Pons (tissue), 1 donor: ENCODE data around the gene AK1.

Experiments used
- DNase-seq: peaks from one replicate; pipeline ENCODE4 v3.0.0-alpha.2; 2016; ENCODE audit warnings: low spot score

Gene AK1

GRCh38 chr9:127867356-127868277 lies 9.9 kb downstream of the AK1 start:
- no peak for DNase-seq

GRCh38 chr9:127866535-127866934 lies 10.9 kb downstream of the AK1 start:
- DNase-seq: no peak

- DNase-seq: no peak
These were observed 11.6 kb downstream of the AK1 start for GRCh38 chr9:127865645-127866464.

DNA sequence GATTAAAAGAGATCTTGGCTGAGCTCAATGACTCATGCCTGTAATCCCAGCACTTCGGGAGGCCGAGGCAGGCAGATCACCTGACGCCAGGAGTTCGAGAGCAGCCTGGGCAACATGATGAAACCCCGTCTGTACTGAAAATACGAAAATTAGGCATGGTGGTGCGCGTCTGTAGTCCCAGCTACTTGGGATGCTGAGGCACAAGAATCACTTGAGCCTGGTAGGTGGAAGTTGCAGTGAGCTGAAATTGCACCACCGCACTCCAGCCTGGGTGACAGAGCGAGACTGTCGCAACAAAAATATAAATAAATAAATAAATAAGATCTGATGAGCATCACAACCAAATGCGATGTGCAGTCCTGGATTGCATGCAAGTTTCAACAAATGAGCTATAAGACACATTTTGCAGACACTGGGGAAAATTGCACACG lies 14.3 kb downstream of the AK1 start:
- DNase-seq: no peak

DNA sequence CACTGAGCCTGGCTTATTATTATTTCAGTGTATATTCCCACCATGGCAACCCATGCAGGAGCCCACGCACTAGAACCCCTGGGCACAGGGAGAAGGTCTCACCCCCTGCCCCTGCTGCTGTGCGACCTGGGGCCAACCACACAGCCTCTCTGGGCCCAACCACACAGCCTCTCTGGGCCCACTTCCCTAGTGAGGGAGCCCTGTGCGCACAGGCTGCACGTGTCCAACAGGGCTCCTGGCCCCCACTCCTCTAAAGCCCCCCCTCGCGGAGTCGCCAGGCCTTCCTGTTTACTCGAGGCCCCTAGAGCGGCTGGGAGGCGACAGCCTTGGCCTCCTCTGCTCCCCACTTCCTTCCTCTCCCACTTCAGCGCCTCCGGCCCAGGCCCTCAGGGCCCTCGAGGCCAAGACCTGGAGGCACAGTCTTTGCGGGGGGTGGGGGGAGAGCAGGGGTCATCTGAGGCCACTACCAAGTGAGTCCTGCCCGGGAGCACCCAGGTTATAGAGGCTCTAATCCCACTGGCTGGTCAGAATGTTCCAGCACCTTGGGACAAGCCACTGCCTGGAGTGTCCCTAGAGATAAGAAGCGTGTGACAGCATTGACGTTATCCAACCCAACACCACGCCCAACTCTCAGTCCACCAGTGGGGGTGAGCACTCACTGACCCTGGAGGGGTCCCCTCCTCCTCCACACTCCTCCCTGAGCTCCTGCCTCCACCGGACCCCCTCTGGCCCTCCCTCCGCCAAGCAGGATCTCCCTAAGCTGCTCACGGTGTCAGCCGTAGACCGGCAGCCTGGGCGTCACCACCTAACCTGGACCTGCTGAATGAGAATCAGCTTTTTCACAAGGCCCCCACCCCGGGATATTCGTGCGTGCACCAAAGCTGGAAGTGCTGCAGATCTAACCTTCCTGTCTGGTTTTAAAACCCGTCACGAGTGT lies 15.1 kb downstream of the AK1 start:
- peak; percentile 72 for DNase-seq

DNA sequence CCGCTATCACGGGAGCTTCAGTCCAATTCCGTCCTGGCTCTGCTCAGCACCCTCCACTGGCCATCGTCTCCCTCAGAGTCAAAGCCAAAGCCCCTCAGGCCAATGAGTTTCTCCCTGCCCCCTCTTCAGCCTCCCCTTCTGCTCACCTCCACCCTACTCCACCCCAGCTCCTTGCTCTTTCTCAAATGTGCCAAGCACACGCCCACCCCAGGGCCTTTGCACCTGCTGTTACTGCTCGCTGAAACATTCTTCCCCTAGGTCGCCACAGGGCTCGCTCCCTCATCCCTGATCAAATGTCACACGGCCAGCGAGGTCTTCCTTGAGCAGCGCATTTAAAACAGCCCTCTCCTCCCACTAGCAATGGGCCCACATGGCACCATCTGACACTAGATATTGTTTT lies 16.7 kb downstream of the AK1 start:
- DNase-seq: no peak

DNA sequence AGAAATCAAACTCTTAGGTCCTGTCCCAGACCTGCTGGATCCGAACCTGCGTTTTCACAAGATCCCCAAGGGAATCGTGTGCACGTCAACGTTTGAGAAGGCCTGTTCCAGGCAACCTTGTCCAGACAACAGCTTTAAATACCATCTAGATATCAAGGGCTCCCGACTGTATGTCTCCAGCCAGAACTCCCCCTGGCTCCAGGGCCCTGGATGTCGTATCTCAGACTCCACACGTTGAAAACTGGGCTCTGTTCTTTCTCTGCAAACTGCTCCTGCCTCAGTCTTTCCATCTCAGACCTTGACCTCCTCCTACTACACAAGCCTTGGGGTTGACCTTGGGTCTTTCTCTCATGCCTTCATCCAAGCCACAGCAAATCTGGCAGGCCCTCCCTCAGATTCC lies 17.2 kb downstream of the AK1 start:
- DNase-seq: no peak

DNA sequence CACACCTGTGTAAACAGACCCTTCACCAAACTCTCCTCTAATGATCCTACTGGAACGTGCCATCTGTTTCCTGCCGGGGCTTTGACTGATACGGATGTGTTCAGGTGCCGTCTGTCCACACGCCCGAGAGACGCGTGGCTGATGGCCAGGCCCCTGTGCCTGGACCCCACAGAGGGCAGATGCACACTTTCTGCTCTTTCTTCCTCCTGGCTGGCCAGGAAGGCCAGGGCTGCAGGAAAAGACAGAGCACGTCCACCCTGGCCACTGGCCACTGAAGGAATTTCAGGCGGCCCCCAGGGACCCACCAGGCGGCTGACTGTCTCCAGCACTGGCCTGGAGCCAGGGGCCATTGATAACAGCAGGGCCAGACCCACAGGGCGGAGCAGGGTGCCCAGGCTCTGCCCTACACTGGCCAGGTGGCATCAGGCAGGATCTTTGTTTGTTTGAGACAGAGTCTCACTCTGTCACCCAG lies 19.4 kb downstream of the AK1 start:
- no peak for DNase-seq

DNA sequence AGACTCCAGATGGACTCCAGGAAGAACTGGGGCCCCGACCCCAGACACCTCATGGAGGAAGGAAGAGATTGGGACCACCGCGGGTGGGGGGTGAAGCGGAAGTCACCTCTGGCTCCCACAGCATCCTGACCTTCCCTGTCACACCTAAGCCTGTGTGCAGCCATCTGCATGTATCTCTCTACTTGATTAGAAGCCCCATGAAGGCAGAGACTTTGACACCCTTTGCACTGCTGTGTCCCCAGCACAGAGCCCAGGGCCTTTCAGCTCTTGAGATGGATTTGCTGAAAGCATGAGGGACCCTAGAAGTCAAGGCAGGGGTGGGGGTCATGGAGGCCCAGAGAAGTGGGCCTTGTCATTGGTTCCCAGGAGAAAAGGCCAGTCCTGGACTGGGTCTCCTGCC lies 20.2 kb downstream of the AK1 start:
- no peak for DNase-seq

DNA sequence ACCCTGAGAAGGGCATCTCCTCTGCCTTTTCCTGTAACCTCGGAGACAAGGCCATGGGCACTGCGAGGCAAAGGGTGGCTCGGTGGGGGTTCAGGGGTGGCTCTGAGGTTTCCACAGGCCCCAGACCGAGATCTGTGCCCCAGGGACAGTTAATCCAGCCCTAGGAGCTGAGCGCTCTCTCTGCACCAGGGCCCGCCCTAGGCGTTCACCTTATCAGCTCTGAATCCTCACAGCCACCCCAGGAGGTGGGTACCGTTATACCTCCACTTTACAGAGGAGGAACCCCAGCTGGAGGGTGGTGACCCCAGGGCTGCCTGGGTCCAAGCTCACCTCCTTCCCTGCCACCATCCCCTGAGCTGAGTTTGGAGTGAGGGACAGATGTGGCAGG lies 20.8 kb downstream of the AK1 start:
- no peak for DNase-seq

- no peak for DNase-seq
These were observed 21.3 kb downstream of the AK1 start for GRCh38 chr9:127856094-127856728.

DNA sequence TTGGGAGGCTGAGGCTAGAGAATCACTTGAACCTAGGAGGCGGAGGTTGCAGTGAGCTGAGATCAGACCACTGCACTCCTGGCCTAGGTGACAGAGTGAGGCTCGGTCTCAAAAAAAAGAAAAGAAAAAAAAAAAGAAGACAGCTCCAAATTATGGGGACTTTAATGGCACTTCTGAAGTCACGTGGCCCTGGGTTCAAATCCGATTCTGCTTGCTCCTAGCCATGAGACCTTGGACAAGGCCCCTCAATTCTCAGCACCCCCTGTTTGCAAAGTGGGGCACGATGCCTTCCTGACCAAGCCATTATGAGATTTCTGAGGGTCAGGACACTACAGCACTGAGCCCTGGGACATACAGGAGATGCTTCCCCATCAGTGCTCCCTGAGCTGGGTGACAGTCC lies 22.0 kb downstream of the AK1 start:
- no peak for DNase-seq

DNA sequence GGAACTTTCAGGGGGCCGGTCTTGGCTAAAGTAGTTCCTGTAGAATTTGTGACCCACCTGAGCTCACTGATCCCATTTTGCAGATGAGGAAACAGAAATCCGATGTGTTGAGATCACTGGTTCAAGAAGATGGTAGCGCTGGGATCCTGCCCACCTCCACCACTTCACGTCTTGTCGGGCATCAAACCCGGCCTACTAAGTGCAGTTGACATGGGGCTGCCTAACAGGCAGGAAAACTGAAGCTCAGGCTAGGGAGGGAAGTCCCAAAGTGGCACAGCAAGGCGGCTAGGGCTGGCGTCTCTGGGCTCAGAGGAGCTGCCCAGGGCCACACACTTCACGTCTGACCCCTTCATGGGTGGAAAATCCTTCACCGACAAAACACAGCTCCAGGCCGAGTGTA lies 22.5 kb downstream of the AK1 start:
- DNase-seq: no peak

DNA sequence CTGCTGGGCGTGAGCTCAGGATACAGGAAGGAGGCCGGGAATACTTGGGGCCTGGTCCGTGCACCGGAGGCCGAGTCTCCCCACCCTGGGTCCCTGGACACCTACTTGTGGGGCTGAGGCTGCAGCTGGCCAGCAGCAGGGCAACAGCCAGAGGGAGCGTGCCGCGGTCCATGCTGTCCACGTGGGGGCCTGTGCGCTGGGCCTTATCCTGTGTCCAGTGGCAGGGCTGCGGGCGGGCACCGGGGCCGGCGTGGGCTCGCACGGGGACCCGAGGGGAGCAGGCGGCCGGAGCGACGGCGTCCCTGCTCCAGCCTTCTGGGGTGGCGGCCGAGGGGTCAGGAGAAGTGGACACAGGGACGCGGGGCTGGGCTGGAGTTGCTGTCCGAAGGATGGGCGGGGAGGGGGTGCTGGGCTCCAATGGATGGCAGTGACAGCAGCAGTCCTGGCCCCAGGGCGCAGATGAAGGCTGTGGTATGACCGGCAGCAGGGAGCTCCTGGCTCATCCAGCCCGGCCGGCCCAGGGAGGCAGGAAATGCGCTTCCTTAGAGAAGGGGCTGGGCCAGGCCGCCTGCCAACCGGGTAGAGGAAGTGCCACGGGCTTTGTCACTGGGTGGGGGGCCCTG lies 23.2 kb downstream of the AK1 start, which contains the start of gene ENG:
Gene ENG (minus strand): TSS at position 475 of the 623 bp plus-strand sequence. CDS start 303 bp downstream, at position 172.
- DNase-seq: no peak

- no peak for DNase-seq
These were observed 23.9 kb downstream of the AK1 start for GRCh38 chr9:127853312-127854183.

GRCh38 chr9:127852829-127853228 lies 24.6 kb downstream of the AK1 start:
- DNase-seq: no peak

- DNase-seq: no peak
These were observed 27.1 kb downstream of the AK1 start for GRCh38 chr9:127850286-127850830.

GRCh38 chr9:127848756-127849504 lies 28.5 kb downstream of the AK1 start:
- DNase-seq: no peak
